Measurements from ENCODE around the gene ALOX12. TPM values are rescaled to one million over a fixed set of nuclear protein-coding genes. Genes with fewer than 3 reads are reported as not detected.

The ALOX12 gene
- total RNA-seq, 1 donor from 2014 or later, result under 0.01 TPM

Small RNA genes lying within 50 kb of the gene (small RNA-seq; reads per million reads assigned to genes)
- gene AC120057.1 (ENCODE audit: low replicate concordance), result not detected

Other genes starting within 250 kb of the ALOX12 start
- 2.2 TPM for gene XAF1, start 240.0 kb upstream of the ALOX12 start, total RNA-seq
- not detected for gene FBXO39, start 219.8 kb upstream of the ALOX12 start, total RNA-seq
- gene TEKT1, start 164.3 kb upstream of the ALOX12 start, total RNA-seq, result 2.0 TPM
- 26.3 TPM for gene RNASEK, start 16.6 kb downstream of the ALOX12 start, total RNA-seq
- gene BCL6B, start 27.0 kb downstream of the ALOX12 start, total RNA-seq, result 1.5 TPM
- gene SLC16A13, start 40.0 kb downstream of the ALOX12 start, total RNA-seq, result 0.25 TPM
- gene SLC16A11, start 48.0 kb downstream of the ALOX12 start, total RNA-seq, result not detected
- not detected for gene CLEC10A, start 84.2 kb downstream of the ALOX12 start, total RNA-seq
- not detected for gene ASGR2, start 118.8 kb downstream of the ALOX12 start, total RNA-seq
- 11.3 TPM for gene ASGR1, start 183.3 kb downstream of the ALOX12 start, total RNA-seq
- 112 TPM for gene DLG4, start 223.8 kb downstream of the ALOX12 start, total RNA-seq
- gene ACADVL, start 223.9 kb downstream of the ALOX12 start, total RNA-seq, result 58.0 TPM
- 30.0 TPM for gene DVL2, start 238.5 kb downstream of the ALOX12 start, total RNA-seq
- 17.9 TPM for gene PHF23, start 243.4 kb downstream of the ALOX12 start, total RNA-seq
- gene GABARAP, start 246.4 kb downstream of the ALOX12 start, total RNA-seq, result 93.9 TPM